K562 (cell line): ENCODE data around the gene OMP. TPM values are rescaled to one million over a fixed set of nuclear protein-coding genes. Genes with fewer than 3 reads are reported as not detected.

Experiments
- ATAC-seq: fragments of 200-7000 bp; cut with Tn5 transposase; 3 replicates; pipeline ENCODE4 v1.9.1; 2020; ENCODE audit warnings: moderate library complexity
- BruUV-seq: library from RNA; stranded (reverse); fragments of 400-500 nt; replicated peaks from 2 replicates; lab custom pipeline; 2021; lab: Mats Ljungman, UMichigan
- CTCF ChIA-PET: fragments of 300-600 bp; formaldehyde crosslinking; extraction: SDS; loops from one replicate; lab custom pipeline; 2021; ENCODE audit warnings: low intra/inter-chr PET ratio; lab: Yijun Ruan, JAX
- POLR2A ChIA-PET: fragments of 300-600, 350-650 bp; sonication (Branson Sonifier 250); formaldehyde crosslinking; extraction: SDS; loops from one replicate; lab custom pipeline; 2021; ENCODE audit warnings: antibody characterized with exemption, inconsistent platforms; lab: Yijun Ruan, JAX
- DNase-seq, 4 experiments: peaks; one replicate each; pipeline versions ENCODE4 v3.0.0 to v3.0.0-alpha.2; 2011 to 2018; ENCODE audit warnings: low spot score in 3 of 4, mixed read lengths in 3 of 4; ENCODE audit errors: extremely low read depth in 1 of 4
- FAIRE-seq: peaks from 2 replicates; lab custom pipeline; 2011; peaks lifted over from hg19 to GRCh38; lab: Jason Lieb, UNC
- H2AFZ ChIP-seq: 2 replicates; pipeline ENCODE4 v1.6.0; 2011; ENCODE audit warnings: low read depth, low read length, control low read depth, inconsistent platforms
- H3K27ac ChIP-seq: fragments of 200-600 bp; 3 replicates; pipeline ENCODE4 v1.8.0; 2011; ENCODE audit warnings: low read depth, mild to moderate bottlenecking, control low read depth, inconsistent platforms, low read length, moderate library complexity, mixed read lengths; ENCODE audit errors: extremely low read depth
- H3K27me3 ChIP-seq, 2 experiments: fragments of 300-600 bp in 1 of 2; 2 replicates in 1 of 2; 3 replicates in 1 of 2; pipeline versions ENCODE4 v1.6.0 to v1.8.0; 2011; ENCODE audit warnings: inconsistent platforms in 2 of 2, low read length in 2 of 2, mild to moderate bottlenecking in 1 of 2, mixed read lengths in 1 of 2, moderate library complexity in 1 of 2; ENCODE audit not compliant: control insufficient read depth in 2 of 2, insufficient read depth in 2 of 2
- H3K36me3 ChIP-seq: fragments of 300-600 bp; 3 replicates; pipeline ENCODE4 v1.8.0; 2011; ENCODE audit warnings: mild to moderate bottlenecking, low read length, inconsistent platforms; ENCODE audit not compliant: control insufficient read depth, insufficient read depth
- H3K4me1 ChIP-seq, 2 experiments: fragments of 200-600 bp in 1 of 2; replicated peaks in 1 of 2; 2 replicates in 1 of 2; 3 replicates in 1 of 2; pipeline versions ENCODE4 v1.5.1 to v1.8.0; 2011; ENCODE audit warnings: inconsistent platforms in 2 of 2, low read length in 2 of 2, mild to moderate bottlenecking in 1 of 2, mixed read lengths in 1 of 2, moderate library complexity in 1 of 2; ENCODE audit not compliant: control insufficient read depth in 2 of 2, insufficient read depth in 2 of 2
- H3K4me2 ChIP-seq: 2 replicates; pipeline ENCODE4 v1.6.1; 2011; ENCODE audit warnings: low read length, control low read depth, inconsistent platforms, mixed read lengths; ENCODE audit not compliant: insufficient read depth
- H3K4me3 ChIP-seq: fragments of 200-600 bp; sonication (generic), shearing (Covaris generic); 2 replicates; pipeline ENCODE4 v1.5.1; 2016; ENCODE audit warnings: control low read depth, inconsistent platforms
- H3K79me2 ChIP-seq: fragments of 200-600 bp; 3 replicates; pipeline ENCODE4 v1.8.0; 2011; ENCODE audit warnings: low read length, inconsistent platforms; ENCODE audit not compliant: control insufficient read depth, insufficient read depth
- H3K9ac ChIP-seq, 2 experiments: 2 replicates each; pipeline versions ENCODE4 v1.6.0 to v1.6.1; 2011; ENCODE audit warnings: low read depth in 2 of 2, low read length in 2 of 2, control low read depth in 1 of 2, inconsistent platforms in 1 of 2, mild to moderate bottlenecking in 1 of 2, mixed read lengths in 1 of 2; ENCODE audit not compliant: insufficient read depth in 1 of 2
- H3K9me1 ChIP-seq: one replicate; pipeline ENCODE4 v1.6.0; 2011; ENCODE audit warnings: inconsistent platforms, mild to moderate bottlenecking, low read length, moderate library complexity; ENCODE audit not compliant: control insufficient read depth, insufficient read depth
- H3K9me3 ChIP-seq: replicated peaks from 2 replicates; pipeline ENCODE4 v1.5.1; 2011; ENCODE audit warnings: low read depth, low read length, inconsistent platforms; ENCODE audit not compliant: control insufficient read depth, insufficient read depth
- H4K20me1 ChIP-seq: replicated peaks from 2 replicates; pipeline ENCODE4 v1.6.1; 2011; ENCODE audit warnings: low read length, inconsistent platforms, mixed read lengths; ENCODE audit not compliant: control insufficient read depth, insufficient read depth
- CGGBP1 ChIP-seq: fragments of 250-450 bp; sonication (Bioruptor Pico); IDR thresholded peaks from 2 replicates; pipeline ENCODE4 v1.9.0; 2021; ENCODE audit warnings: mild to moderate bottlenecking
- ETV1 ChIP-seq: fragments of 450-650 bp; conservative IDR thresholded peaks from 2 replicates; pipeline ENCODE4 v1.6.1; 2016; ENCODE audit warnings: missing genetic modification characterization, control low read depth, low read depth, missing compliant biosample characterization
- KAT7 ChIP-seq: sonication (generic); formaldehyde crosslinking; IDR thresholded peaks from 2 replicates; pipeline ENCODE4 v1.8.0; 2022; ENCODE audit warnings: missing genetic modification reagents, mild to moderate bottlenecking, borderline replicate concordance
- NONO ChIP-seq, 2 experiments: fragments of 200-400 bp in 1 of 2; fragments of 450-650 bp in 1 of 2; formaldehyde crosslinking in 1 of 2; IDR thresholded peaks; 2 replicates each; pipeline ENCODE4 v1.6.1; 2017; ENCODE audit warnings: low read depth in 2 of 2, mild to moderate bottlenecking in 2 of 2, moderate library complexity in 2 of 2, low read length in 1 of 2
- POLR3A ChIP-seq: IDR thresholded peaks from 2 replicates; pipeline ENCODE4 v1.6.1; 2011; ENCODE audit warnings: borderline replicate concordance, mild to moderate bottlenecking, moderate library complexity; ENCODE audit not compliant: insufficient read length, insufficient read depth; ENCODE audit errors: extremely low read depth
- ZNF12 ChIP-seq: sonication (generic); formaldehyde crosslinking; IDR thresholded peaks from 2 replicates; pipeline ENCODE4 v1.4.0; 2020; ENCODE audit warnings: mild to moderate bottlenecking, missing genetic modification reagents
- ZNF239 ChIP-seq: fragments of 250-450 bp; sonication (Bioruptor Pico); IDR thresholded peaks from 2 replicates; pipeline ENCODE4 v1.4.0; 2020; ENCODE audit warnings: mild to moderate bottlenecking
- WGBS: fragments of 100-300 bp; shearing (Covaris generic); methylation state at CpG from one replicate; pipeline ENCODE4 v1.1.6; 2016; ENCODE audit warnings: low coverage, mixed read lengths; ENCODE audit not compliant: insufficient coverage; ENCODE audit errors: missing lambda C conversion rate; 5-methylcytosine and 5-hydroxymethylcytosine counted together
- in situ Hi-C: fragments of 300-500 bp; cut with MboI; formaldehyde crosslinking; loops from 4 replicates; pipeline ENCODE4 v1.15.0; 2018; ENCODE audit warnings: inconsistent platforms, mixed read lengths
- intact Hi-C: fragments of 100-400 bp; cut with micrococcal nuclease; formaldehyde crosslinking; loops from 2 replicates; pipeline ENCODE4 v1.14.2; 2022
- polyA plus RNA-seq, 8 experiments: library from polyadenylated mRNA; depleted of rRNA in 4 of 8; stranded (reverse) in 5 of 8; unstranded in 3 of 8; fragments of >200 nt; fragmentation: Nextera tagmentation in 2 of 8; fragmentation: Illumina TruSeq in 1 of 8; extraction: Ambion mirVana in 2 of 8; extraction: Trizol in 1 of 8; gene quantifications; 2 replicates each; pipeline versions ENCODE4 v1.2.1 to v1.2.3, GENCODE V29; 2011 to 2014; ENCODE audit warnings: inconsistent platforms in 1 of 8, missing spikeins in 1 of 8
- total RNA-seq, 7 experiments: library from RNA; depleted of rRNA in 6 of 7; stranded (reverse); fragments of >200 nt in 6 of 7; fragmentation: Illumina TruSeq in 2 of 7; extraction: Trizol in 2 of 7; gene quantifications; 2 replicates each; pipeline versions ENCODE4 v1.2.1 to v1.2.3, GENCODE V29; 2011 to 2021; ENCODE audit warnings: low replicate concordance in 1 of 7

OMP gene
- total and polyA plus RNA-seq, 9 of the 15 experiments (the other 6 are each of a cell fraction or from before 2014, with no cell fraction given): not detected

GRCh38 chr11:77106759-77107158 is 4.1 kb downstream of the OMP start:
- Histone ChIP-seq H3K4me2 (no peak overlapping the region), H2AFZ (no peak overlapping the region), H3K9ac (no peak overlapping the region), H3K9me3 (no peaks in the 10 kb centered on the region), H3K27me3 (peaks cover 21 to 85% of the 10 kb centered on the region in 2 experiments; a peak in 4 of 5 replicates), H3K4me3 (no peak overlapping the region), H3K36me3 (no peaks in the 10 kb centered on the region), H3K79me2 (no peaks in the 10 kb centered on the region), H3K27ac (no peak overlapping the region), H3K4me1 (peaks cover 0 to 15% of the 10 kb centered on the region in 2 experiments; a peak in 1 of 5 replicates), H3K9me1 (peaks cover 3% of the 10 kb centered on the region), H4K20me1 (0 out of 2 replicates have a peak, but pooled peaks cover 6% of the 10 kb centered on the region)
- POLR2A ChIA-PET: interaction anchor here (0.6 to 0.9 kb wide), 2 partner anchors 9 to 33 kb away, joined by 3 read pairs; no protein-coding TSS in a partner anchor
- TF ChIP-seq NONO (IDR thresholded peaks at IDR 0.05; ENCODE audit: low read depth in 2 of 2, low read length in 1 of 2) (no peak), CGGBP1 (CRISPR knock-in tag) (no peak), ZNF239 (no peak), ETV1 (no peak), ZNF12 (CRISPR knock-in tag) (no peak), KAT7 (no peak), POLR3A (no peak)
- DNase-seq (no peak), ATAC-seq (no peak), FAIRE-seq (no peak)
- WGBS: 5% methylated on average over 11 of the region's 13 CpGs
- in situ Hi-C loops: loop anchor here (10.0 kb wide), 1 partner anchor 382 kb away; no protein-coding TSS in a partner anchor
- no TSS peak for BruUV-seq
- intact Hi-C loops: no loop called here
- CTCF ChIA-PET: no interaction called here
